ENCODE measurements around the gene SULT1B1. TPM values are rescaled to one million over a fixed set of nuclear protein-coding genes. Genes with fewer than 3 reads are reported as not detected.

Gene SULT1B1
- polyA plus RNA-seq, 1 donor: 0.73 TPM

GRCh38 chr4:69749771-69750170, 10.6 kb downstream of the SULT1B1 start:
- DNase-seq: no peak

GRCh38 chr4:69748173-69748572, 12.2 kb downstream of the SULT1B1 start:
- DNase-seq: no peak

- no peak for DNase-seq
Observed at GRCh38 chr4:69744157-69744478, 16.3 kb downstream of the SULT1B1 start.

DNA sequence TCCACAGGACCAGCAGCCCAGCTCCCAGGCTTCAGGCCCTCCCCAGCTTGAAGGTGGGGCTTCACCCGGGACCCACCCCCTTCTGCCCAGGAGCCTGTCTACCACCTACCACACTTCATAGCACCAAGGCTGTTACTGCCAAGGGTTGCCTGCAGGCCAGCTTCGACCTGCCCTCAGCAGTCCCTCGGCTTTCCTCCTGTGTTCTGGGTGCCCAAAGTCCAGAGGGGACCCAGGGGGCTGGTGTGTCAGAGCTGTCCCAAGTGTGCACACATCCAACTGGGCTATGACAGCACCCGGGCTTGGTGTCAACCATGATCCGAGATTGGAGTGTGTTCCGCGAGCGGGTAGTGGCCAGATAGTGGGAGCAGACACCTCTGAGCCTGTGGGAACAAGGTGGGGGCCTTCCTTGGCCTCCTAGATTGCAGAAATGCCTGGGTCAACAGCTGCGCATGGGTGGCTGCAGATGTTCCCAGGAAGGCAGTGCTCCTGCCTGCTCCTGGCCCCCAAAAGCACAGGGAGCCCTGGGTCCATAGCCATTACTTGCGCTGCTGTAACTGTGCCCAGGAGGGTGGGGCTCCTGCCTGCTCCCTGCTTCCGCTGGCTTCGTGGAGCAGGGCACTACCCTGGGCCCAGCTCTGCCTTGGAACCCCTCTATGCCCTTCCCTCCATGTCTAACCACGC, 16.8 kb downstream of the SULT1B1 start:
- DNase-seq: no peak

- no peak for DNase-seq
Observed at GRCh38 chr4:69742596-69742995, 17.8 kb downstream of the SULT1B1 start.

DNA sequence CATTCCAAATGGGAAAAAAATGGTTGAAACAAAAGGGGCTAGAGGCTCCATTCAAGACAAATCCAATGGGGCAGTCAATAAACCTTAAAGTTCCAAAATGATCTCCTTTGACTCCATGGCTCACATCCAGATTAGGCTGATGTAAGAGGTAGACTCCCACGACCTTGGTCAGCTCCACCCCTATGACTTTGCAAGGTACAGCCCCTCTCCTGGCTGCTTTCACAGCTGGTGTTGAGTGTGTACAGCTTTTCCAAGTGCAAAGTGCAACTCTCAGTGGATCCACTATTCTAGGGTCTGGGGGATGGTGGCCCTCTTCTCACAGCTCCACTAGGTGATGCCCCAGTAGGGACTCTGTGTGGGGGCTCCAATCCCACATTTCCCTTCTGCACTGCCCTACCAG, 21.5 kb downstream of the SULT1B1 start:
- DNase-seq: no peak

GRCh38 chr4:69735119-69735518, 25.3 kb downstream of the SULT1B1 start:
- DNase-seq: no peak

- no peak for DNase-seq
Observed at GRCh38 chr4:69731847-69732246, 28.6 kb downstream of the SULT1B1 start.

DNA sequence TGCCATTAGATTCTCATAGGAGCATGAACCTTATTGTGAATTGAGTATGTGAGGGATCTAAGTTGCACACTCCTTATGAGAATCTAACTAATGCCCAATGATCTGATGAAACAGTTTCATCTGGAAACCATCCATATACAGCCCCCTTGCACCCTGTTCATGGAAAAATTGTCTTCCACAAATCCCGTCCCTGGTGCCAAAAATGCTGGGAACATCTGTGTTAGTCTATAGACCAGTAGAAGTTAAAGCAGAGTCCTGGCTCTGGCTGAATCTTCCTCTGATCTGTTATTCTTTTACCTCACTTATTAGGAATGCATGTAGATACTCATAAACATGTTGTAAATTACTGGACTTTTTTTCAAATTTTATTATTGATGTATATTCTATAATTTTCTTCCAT, 29.2 kb downstream of the SULT1B1 start:
- no peak for DNase-seq

- no peak for DNase-seq
Observed at GRCh38 chr4:69730002-69730401, 30.4 kb downstream of the SULT1B1 start.

DNA sequence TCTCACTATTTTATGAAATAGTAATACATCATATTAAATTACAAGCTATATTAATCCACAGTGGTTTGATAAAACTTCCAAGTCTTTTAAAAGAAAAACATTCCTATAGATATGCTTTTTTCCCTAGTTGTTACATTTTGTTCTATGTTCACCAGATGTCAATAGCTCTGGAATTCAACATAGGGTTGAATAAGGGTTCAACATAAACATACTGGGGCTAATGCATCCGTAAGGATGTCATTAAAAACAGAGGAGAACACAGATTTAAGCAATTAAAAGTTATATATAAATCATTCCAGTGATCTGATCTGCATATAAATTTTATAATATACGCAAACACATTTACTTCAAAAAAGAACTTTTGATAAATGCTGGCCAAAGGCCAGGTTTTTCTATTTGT, 32.5 kb downstream of the SULT1B1 start:
- DNase-seq: no peak

DNA sequence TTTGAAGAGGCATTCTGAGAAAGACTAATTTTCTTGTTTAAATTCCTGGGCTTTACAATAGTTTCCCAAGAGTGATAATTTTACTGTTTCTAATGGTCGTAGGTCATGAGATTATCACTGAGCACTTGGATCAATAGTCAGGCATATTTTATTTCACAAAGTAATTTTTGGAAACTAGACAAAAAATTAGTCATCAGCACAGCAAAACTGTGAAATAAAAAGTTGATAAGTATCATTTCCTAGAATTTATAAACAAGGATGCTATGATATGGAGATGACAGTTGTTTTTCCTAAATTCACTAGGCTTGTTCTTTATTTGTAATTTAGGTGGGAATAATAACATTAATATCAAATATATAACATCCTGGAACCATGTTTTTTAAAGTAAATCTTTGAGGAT, 33.0 kb downstream of the SULT1B1 start:
- no peak for DNase-seq

DNA sequence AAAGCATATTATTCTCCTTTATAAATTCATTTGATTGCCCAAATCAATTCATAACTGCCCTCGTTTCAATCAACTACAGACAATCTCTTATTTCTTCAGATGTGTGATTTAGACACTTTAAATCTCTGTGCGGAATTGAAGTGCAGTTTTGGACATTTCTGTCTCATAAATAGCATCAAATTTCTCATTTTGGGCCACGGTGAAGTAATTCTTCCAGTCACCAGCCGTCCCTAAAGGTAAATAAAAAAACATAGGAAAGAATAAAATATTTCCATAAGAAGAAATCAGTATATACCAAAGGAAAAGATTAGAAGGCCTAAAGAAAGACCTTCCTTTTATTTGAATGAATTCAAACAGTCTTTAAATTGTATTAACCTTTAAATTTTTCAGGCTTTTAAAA, 33.4 kb downstream of the SULT1B1 start:
- no peak for DNase-seq

DNA sequence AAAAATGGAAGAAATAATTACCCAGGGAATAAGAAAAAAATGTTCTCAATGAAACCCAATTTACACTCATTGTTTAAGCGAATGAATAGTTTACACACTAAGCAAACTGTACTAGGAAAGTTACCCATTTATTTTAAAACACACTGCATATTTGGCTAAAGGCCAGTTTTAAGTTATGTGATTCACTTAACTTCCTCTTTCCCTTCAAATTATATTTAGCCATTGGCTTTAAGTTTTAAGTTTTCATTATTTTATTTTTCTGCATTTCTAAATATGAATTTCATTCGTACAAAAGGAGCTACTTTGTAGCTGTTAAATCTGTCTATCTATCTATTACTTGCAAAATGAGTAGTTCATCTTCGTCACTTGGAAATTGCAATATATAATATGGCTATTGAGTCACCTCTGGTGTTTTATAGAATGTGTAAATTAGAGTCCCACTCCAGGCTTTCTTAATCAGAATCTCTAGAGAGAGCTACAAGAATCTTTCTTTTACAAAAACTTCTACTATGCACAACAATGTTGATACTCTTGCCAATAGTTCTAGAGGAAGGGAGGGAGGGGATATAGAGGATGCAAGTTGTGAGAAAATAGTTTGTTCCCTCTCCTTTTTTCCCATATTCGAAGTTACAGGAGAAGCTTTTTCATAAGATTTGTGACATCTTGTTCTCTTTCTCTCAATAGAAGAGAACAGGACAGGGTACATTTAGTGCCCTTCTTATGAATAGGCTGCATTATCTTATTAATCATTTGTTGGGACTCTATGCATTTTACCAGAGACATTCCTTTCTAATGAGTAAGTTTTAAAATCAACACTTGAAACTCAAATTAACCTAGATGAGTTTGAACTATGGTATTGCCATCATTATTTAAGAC, 41.8 kb downstream of the SULT1B1 start:
- DNase-seq: no peak

GRCh38 chr4:69717778-69718177, 42.6 kb downstream of the SULT1B1 start:
- no peak for DNase-seq

GRCh38 chr4:69716654-69717053, 43.8 kb downstream of the SULT1B1 start:
- DNase-seq: no peak

GRCh38 chr4:69714086-69714485, 46.3 kb downstream of the SULT1B1 start:
- DNase-seq: no peak

DNA sequence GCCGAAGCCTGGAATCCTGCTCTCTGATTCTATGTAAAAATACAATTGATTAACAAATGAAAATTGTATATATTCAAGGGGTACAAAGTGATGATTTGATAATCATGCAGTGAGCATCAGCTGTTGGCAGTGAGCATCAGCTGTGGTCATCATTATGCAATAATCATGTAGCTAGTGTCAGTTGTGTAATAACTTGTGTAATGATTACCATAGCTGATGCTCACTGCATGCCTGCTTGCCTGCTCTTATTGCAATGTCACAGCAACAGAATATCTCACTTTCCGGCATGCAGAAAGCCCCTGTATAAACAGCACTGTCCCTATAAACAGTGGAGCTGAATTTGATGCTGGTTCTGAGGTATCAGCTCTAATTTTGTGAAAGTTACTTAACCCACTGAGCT, 46.8 kb downstream of the SULT1B1 start:
- DNase-seq: no peak

- no peak for DNase-seq
Observed at GRCh38 chr4:69710580-69710979, 49.8 kb downstream of the SULT1B1 start.

GRCh38 chr4:69708211-69708610, 52.2 kb downstream of the SULT1B1 start:
- no peak for DNase-seq

GRCh38 chr4:69707807-69708206, 52.6 kb downstream of the SULT1B1 start:
- no peak for DNase-seq

DNA sequence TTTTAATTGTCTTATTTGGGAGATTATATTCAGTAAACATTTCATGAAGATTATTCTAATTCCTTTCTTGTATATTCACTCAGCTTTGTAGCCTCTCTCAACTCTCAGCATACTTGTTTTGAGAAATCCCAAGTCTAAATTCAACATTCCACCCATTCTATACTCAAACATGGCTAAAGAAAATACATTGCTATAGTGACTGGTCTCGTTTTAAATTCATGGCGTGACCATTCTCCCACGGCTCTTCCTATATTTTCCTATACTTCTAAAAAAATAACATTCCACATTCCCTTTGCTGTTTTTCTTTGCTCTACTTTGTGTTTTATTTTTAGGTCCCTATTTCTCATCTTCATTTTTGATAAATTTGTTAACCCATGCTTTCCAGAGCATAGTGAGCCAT, 58.2 kb downstream of the SULT1B1 start:
- DNase-seq: no peak

GRCh38 chr4:69701696-69702095, 58.7 kb downstream of the SULT1B1 start:
- no peak for DNase-seq
